Measurements from ENCODE around the gene PCLO. TPM values are rescaled to one million over a fixed set of nuclear protein-coding genes. Genes with fewer than 3 reads are reported as not detected.

Gene PCLO
- polyA plus RNA-seq, 3 donors, result not detected

DNA sequence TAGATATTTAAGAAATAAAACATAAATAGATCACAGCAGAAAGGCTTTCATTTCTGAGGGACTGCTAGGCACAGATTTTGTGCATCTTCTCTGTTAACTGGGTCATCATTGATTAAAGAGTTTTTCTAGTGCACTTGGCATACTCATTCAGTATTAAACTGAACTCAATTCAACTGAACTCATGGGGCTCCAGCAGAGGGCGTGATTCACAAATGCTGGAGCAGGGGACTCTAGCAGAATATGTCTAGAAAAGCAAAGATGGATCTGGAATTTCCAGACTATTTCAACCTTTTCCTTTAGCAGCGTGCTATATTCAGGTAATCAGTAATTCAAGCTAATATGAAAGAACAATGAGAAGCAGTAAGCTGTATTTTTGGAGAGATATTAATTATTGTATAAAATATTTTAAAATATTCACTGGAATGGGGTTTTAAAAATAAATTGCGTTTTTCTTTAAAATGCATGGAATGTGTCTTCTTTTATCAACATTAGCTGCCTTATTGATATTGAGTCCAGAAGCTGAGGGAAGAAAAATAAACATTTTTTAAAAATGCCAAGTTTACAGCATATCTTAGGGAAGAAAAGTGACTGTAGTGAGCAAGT lies 422.3 kb downstream of the PCLO start:
- H3K9me3 Mint-ChIP-seq, result peaks cover 0 to 3% (median 0%) of the 10 kb centered on the region in 7 donors
- Histone ChIP-seq H3K4me3 (replicated peaks in 1 of 3; ENCODE audit: low read depth in 2 of 3, low read length in 3 of 3) (no peak overlapping the region), H3K27ac (ENCODE audit: low read depth in 1 of 2, low read length in 2 of 2) (no peak overlapping the region), H3K4me1 (ENCODE audit: control insufficient read depth in 1 of 2, insufficient read depth in 2 of 2, low read length in 2 of 2) (no peaks in the 10 kb centered on the region), H3K27me3 (ENCODE audit: control insufficient read depth in 2 of 2, insufficient read depth in 2 of 2, low read length in 2 of 2) (no peaks in the 10 kb centered on the region), H3K79me2 (ENCODE audit: insufficient read depth, low read length) (no peaks in the 10 kb centered on the region), H3K4me2 (replicated peaks; ENCODE audit: extremely low read depth, low read length, poor library complexity, severe bottlenecking) (no peak overlapping the region), H4K20me1 (ENCODE audit: insufficient read depth, low read length) (no peaks in the 10 kb centered on the region), H2AFZ (ENCODE audit: insufficient read depth, low read depth, low read length, poor library complexity, severe bottlenecking) (no peak overlapping the region), H3K36me3 (replicated peaks in 1 of 2; ENCODE audit: control insufficient read depth in 1 of 2, insufficient read depth in 2 of 2, low read length in 2 of 2) (no peaks in the 10 kb centered on the region), H3K9me3 (replicated peaks in 1 of 2; ENCODE audit: control insufficient read depth in 1 of 2, insufficient read depth in 1 of 2, low read length in 2 of 2) (no peaks in the 10 kb centered on the region), H3K9ac (ENCODE audit: insufficient read depth, low read length, poor library complexity, severe bottlenecking) (no peak overlapping the region)
- no peaks in the 10 kb centered on the region for H3K36me3 Mint-ChIP-seq
- WGBS (ENCODE audit: insufficient coverage), result no CpG with 5 or more reads among the region's 3 CpGs
- H3K4me3 Mint-ChIP-seq, result no peak overlapping the region
- intact Hi-C loops (cut with micrococcal nuclease), result no loop called here
- TF ChIP-seq, protein P1, sequence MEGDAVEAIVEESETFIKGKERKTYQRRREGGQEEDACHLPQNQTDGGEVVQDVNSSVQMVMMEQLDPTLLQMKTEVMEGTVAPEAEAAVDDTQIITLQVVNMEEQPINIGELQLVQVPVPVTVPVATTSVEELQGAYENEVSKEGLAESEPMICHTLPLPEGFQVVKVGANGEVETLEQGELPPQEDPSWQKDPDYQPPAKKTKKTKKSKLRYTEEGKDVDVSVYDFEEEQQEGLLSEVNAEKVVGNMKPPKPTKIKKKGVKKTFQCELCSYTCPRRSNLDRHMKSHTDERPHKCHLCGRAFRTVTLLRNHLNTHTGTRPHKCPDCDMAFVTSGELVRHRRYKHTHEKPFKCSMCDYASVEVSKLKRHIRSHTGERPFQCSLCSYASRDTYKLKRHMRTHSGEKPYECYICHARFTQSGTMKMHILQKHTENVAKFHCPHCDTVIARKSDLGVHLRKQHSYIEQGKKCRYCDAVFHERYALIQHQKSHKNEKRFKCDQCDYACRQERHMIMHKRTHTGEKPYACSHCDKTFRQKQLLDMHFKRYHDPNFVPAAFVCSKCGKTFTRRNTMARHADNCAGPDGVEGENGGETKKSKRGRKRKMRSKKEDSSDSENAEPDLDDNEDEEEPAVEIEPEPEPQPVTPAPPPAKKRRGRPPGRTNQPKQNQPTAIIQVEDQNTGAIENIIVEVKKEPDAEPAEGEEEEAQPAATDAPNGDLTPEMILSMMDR (IDR thresholded peaks at IDR 0.05), result no peak
- H3K27ac Mint-ChIP-seq, result no peak overlapping the region
- H3K27me3 Mint-ChIP-seq (ENCODE audit: low read depth in 3 of 3), result peaks cover 0 to 2% (median 0%) of the 10 kb centered on the region in 3 donors
- no peak for DNase-seq
- no peaks in the 10 kb centered on the region for H3K4me1 Mint-ChIP-seq

DNA sequence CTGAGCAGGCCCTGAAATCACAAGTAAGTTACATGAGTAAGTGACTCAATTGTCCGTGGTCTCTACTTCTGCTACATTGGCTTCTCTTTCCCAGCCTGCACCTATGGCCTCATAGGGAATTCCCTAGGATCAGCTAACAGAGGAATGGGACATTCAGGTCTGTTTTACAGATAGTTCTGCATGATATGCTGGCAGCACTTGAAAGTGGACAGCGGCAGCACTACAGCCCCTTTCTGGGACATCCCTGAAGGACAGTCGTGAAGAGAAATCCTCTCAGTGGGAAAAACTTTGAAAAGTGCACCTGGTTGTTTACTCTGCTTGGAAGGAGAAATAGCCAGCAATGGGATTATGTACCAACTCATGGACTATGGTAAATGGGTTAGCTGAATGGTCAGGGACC lies 426.1 kb downstream of the PCLO start:
- 100% methylated on average over 2 of the region's 3 CpGs for WGBS (ENCODE audit: insufficient coverage)
- H3K4me2 ChIP-seq (replicated peaks; ENCODE audit: extremely low read depth, low read length, poor library complexity, severe bottlenecking), result no peak overlapping the region
- no peaks in the 10 kb centered on the region for H3K9me3 ChIP-seq (replicated peaks in 1 of 2; ENCODE audit: control insufficient read depth in 1 of 2, insufficient read depth in 1 of 2, low read length in 2 of 2)
- Mint-ChIP-seq H3K27me3 (ENCODE audit: low read depth in 3 of 3) (no peaks in the 10 kb centered on the region), H3K27ac (no peak overlapping the region), H3K4me1 (no peaks in the 10 kb centered on the region), H3K9me3 (no peaks in the 10 kb centered on the region), H3K4me3 (no peak overlapping the region), H3K36me3 (no peaks in the 10 kb centered on the region)
- TF ChIP-seq, protein P1 (IDR thresholded peaks at IDR 0.05), result no peak
- H2AFZ ChIP-seq (ENCODE audit: insufficient read depth, low read depth, low read length, poor library complexity, severe bottlenecking), result no peak overlapping the region
- H3K27ac ChIP-seq (ENCODE audit: low read depth in 1 of 2, low read length in 2 of 2), result no peak overlapping the region
- no peaks in the 10 kb centered on the region for H3K27me3 ChIP-seq (ENCODE audit: control insufficient read depth in 2 of 2, insufficient read depth in 2 of 2, low read length in 2 of 2)
- no peak overlapping the region for H3K4me3 ChIP-seq (replicated peaks in 1 of 3; ENCODE audit: low read depth in 2 of 3, low read length in 3 of 3)
- no peak overlapping the region for H3K9ac ChIP-seq (ENCODE audit: insufficient read depth, low read length, poor library complexity, severe bottlenecking)
- no peaks in the 10 kb centered on the region for H3K4me1 ChIP-seq (ENCODE audit: control insufficient read depth in 1 of 2, insufficient read depth in 2 of 2, low read length in 2 of 2)
- intact Hi-C loops (cut with micrococcal nuclease), result no loop called here
- no peak for DNase-seq
- H3K79me2 ChIP-seq (ENCODE audit: insufficient read depth, low read length), result no peaks in the 10 kb centered on the region
- no peaks in the 10 kb centered on the region for H3K36me3 ChIP-seq (replicated peaks in 1 of 2; ENCODE audit: control insufficient read depth in 1 of 2, insufficient read depth in 2 of 2, low read length in 2 of 2)
- no peaks in the 10 kb centered on the region for H4K20me1 ChIP-seq (ENCODE audit: insufficient read depth, low read length)
